ENCODE measurements around the gene TBC1D14. TPM values are rescaled to one million over a fixed set of nuclear protein-coding genes. Genes with fewer than 3 reads are reported as not detected.

The TBC1D14 gene
- total RNA-seq, 1 donor = 35.4 TPM

DNA sequence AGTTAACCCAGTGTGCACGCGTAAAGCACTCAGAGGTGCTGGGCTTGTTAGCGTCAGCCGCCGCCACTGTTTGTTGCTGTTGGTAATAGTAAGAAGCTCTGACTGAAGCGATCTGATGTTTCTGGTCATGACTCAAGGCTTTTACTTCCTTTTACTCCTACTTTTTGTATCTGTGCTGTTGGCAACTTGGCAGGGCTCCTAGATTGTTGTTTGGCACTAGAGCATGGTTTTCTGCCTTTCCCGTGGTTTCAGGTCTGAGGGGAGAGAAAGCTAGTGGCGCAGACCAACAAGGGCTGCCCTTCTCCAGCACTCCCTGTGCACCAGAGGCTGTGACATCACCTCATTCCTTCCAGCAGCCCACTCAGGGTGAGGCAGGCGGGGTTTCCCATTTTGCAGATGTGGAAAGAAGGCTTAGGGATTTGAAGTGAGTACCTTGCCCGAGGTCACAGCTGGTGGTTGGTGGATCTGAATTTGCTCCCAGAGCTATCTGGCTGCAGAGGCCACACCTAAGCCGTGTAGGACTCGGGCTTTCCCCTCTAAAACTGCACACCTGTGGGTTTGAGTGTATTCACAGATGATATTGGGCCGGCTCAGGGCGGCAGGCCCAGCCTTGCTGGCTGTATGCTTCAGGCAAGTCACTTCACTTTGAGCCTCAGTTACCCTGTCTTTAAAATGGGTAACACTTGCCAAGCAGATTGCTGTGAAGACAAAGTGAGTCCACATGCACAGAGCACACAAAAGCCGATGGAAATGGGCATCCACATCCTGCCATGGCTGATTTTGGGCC is 82.3 kb downstream of the TBC1D14 start:
- Histone ChIP-seq H3K9me3 (ENCODE audit: low read depth, low read length) (no peaks in the 10 kb centered on the region), H3K4me1 (ENCODE audit: insufficient read depth, low read length) (peaks cover 58% of the 10 kb centered on the region), H3K27me3 (ENCODE audit: insufficient read depth, low read length) (no peaks in the 10 kb centered on the region), H3K4me3 (ENCODE audit: low read length) (no peak overlapping the region)

DNA sequence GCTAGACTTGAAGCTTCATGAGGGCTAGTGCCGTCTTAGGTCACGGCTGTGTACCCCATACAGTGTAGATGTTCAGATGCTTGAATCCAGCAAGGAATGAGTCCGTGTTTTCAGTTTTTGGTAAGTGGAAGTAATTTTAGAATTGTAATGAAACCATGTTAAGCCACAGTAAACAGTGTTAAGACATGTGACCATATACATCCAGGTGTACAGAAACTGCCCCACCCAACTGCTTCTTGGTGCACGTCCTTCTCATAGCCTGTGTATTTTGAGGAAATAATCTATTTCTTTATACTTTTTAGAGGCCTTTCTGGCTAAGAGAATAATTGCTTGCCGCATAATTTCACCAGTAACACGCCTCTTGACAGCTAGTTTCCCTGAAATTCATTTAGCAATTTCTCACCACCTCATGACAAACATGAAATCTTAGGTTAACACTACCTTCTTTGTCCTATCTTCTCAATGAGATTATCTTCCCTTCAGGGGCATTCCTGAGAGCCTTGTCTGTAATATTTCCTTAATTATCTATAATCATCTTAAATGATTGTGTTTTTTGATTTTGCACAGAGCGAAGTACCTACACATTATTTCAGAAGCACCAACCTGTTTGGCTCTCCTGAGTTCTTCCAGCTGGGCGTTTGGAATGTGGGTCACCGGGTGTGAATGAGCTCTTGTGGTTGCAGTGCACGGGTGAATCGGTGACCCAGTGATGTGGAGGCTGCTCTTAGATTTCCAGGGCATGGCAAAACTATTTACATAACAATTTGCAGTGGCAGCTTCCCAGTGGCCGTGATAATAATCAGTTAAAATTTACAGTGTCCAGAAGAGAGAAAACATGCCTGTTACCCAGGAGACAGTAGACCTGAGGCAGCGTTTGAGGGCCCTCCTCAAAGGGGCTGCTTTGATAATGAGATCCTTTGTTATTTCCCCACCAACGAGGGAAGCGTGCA is 83.4 kb downstream of the TBC1D14 start:
- Histone ChIP-seq H3K4me3 (ENCODE audit: low read length) (no peak overlapping the region), H3K9me3 (ENCODE audit: low read depth, low read length) (no peaks in the 10 kb centered on the region), H3K27me3 (ENCODE audit: insufficient read depth, low read length) (no peaks in the 10 kb centered on the region), H3K4me1 (ENCODE audit: insufficient read depth, low read length) (peaks cover 54% of the 10 kb centered on the region)

DNA sequence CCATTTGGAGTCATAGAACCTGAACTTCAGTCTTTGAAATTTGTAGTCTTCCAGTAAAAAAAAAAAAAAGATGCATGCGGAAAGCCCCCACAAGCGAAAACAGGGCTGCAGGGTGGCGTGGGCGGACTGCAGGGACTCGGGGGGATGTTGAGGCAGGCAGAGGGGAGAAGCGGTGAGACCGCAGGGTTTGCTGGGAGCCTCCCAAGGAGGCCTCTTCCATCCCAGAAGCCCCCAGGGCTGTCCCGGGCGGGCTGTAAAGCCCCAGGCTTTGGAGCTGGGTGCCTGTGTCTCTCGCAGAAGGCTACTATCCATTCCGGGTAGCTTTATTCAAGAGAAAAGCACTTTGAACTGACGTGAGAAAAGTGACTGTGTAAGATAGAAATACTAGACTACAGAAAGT is 86.9 kb downstream of the TBC1D14 start:
- H3K9me3 ChIP-seq (ENCODE audit: low read depth, low read length) = no peaks in the 10 kb centered on the region
- H3K27me3 ChIP-seq (ENCODE audit: insufficient read depth, low read length) = no peaks in the 10 kb centered on the region
- peaks cover 45% of the 10 kb centered on the region for H3K4me1 ChIP-seq (ENCODE audit: insufficient read depth, low read length)
- H3K4me3 ChIP-seq (ENCODE audit: low read length) = no peak overlapping the region

DNA sequence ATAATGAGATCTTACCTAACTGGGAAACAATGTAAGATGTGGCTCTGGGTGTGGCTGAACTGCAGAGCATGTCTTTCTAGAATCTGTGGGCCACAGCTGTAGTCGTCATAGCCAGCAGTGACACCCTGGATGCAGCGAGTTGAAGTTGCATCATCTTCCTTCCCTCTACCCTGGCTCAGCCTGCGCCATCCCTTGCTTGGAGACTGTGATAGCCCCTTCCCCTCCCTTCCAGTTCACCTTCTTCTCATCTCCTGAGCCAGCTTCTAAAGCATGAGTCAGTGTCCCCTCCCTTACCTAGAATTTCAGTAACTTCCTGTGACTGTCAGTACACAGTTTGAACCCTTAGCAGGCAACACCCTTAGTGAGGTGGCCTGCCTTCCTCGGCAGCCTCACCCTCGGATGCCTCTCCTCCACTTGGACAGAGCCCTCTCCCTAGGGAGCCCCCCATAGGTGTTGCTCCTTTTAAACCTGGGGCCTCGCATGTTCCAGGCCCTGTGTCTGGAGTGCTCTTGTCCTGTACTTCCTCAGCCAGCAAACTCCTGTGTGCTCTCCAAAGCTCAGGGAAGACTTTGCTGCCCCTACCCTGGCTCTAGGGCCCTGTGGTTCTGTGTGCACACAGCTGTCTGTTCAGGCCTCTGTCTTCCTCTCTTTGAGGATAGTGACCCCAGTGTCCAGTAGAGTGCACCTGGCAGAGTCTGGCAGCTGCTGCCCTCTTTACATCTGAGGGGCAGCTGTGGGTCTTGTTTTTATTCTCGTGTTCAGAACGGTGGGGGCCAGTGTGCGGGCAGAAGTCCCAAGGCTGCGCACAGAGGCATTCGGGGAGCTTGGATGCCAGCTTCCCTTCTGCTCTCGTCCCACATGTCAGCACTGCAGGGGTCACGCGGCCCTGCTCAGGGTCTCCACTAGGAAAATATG is 89.8 kb downstream of the TBC1D14 start:
- Histone ChIP-seq H3K9me3 (ENCODE audit: low read depth, low read length) (no peaks in the 10 kb centered on the region), H3K27me3 (ENCODE audit: insufficient read depth, low read length) (no peaks in the 10 kb centered on the region), H3K4me3 (ENCODE audit: low read length) (no peak overlapping the region), H3K4me1 (ENCODE audit: insufficient read depth, low read length) (peaks cover 24% of the 10 kb centered on the region)

DNA sequence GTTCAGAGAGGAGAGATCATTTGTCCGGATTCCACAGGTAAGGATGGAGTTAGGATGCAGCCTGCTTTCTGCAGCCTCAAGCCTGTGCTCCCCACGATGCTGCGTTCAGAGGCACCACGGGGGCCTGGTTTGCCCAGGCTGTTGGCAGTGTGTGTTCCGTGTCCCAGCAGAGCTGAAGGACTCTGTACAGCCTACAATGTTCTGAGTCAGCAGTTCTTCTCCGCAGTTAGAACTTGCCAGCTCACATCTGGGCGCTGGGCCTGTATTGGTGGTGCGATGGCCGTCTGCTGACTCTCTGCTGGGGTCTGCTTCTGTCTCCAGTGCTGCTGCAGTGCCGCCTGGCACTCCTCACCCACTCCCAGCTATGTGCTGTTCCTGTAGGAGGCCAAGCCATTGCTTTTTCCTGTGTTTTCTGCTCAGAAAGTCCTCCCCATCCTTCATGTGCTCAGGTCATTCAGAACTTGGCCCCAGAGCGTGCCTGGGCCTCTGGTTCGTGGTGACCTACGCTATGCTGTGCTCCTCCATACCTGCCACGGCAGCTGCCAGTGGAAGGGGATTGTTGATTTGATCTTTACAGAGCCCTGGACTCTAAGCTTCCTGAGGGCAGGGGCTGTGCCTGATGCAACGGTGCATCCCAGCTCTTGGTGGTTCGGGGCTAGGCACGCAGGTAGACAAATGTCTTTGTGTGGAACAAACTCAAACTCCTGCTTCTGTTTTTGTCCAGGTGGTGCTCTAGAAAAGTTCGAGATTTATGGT is 91.0 kb downstream of the TBC1D14 start:
- peaks cover 24% of the 10 kb centered on the region for H3K4me1 ChIP-seq (ENCODE audit: insufficient read depth, low read length)
- H3K4me3 ChIP-seq (ENCODE audit: low read length) = no peak overlapping the region
- H3K27me3 ChIP-seq (ENCODE audit: insufficient read depth, low read length) = no peaks in the 10 kb centered on the region
- H3K9me3 ChIP-seq (ENCODE audit: low read depth, low read length) = no peaks in the 10 kb centered on the region

DNA sequence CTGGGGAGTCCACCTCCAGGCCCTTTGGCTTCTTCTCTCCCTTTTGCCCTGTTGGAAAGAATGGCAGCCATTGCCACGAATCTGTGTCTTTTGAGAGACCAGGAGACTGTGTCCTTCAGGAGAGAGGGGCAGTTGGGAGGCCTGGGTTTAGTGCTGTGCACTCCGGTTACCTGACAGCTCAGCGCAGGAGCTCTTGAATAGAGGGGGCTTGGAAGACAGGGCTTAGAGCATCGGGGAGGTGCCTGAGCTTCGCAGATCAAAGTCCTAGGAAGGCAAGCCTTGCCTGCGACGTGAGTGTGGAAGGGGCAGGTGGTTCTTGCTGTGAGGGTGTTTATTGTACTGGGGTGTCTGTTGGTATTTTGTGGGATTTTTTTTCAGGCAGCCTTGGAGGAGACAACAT is 91.6 kb downstream of the TBC1D14 start:
- Histone ChIP-seq H3K4me3 (ENCODE audit: low read length) (no peak overlapping the region), H3K4me1 (ENCODE audit: insufficient read depth, low read length) (peaks cover 24% of the 10 kb centered on the region), H3K9me3 (ENCODE audit: low read depth, low read length) (no peaks in the 10 kb centered on the region), H3K27me3 (ENCODE audit: insufficient read depth, low read length) (no peaks in the 10 kb centered on the region)

DNA sequence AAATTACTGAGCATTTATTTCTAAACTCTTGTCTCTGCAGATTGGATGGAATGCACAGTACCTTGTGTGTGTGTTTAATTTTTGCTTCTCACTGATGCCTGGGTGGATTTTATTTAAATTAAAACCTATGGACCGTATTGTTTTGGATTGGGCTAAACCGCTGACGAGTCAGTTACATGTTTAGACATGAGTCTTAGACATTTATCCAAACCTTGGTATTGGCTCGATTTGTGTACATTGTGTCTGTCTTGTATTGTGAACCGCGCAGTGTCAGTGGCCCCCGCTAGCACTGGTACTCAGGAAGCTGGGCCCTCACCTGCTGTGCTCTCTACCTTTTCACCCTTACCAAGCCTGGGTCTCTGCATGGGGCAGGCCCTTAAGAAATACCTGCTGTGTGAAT is 92.7 kb downstream of the TBC1D14 start:
- no peaks in the 10 kb centered on the region for H3K27me3 ChIP-seq (ENCODE audit: insufficient read depth, low read length)
- H3K9me3 ChIP-seq (ENCODE audit: low read depth, low read length) = no peaks in the 10 kb centered on the region
- H3K4me3 ChIP-seq (ENCODE audit: low read length) = no peak overlapping the region
- peaks cover 24% of the 10 kb centered on the region for H3K4me1 ChIP-seq (ENCODE audit: insufficient read depth, low read length)

DNA sequence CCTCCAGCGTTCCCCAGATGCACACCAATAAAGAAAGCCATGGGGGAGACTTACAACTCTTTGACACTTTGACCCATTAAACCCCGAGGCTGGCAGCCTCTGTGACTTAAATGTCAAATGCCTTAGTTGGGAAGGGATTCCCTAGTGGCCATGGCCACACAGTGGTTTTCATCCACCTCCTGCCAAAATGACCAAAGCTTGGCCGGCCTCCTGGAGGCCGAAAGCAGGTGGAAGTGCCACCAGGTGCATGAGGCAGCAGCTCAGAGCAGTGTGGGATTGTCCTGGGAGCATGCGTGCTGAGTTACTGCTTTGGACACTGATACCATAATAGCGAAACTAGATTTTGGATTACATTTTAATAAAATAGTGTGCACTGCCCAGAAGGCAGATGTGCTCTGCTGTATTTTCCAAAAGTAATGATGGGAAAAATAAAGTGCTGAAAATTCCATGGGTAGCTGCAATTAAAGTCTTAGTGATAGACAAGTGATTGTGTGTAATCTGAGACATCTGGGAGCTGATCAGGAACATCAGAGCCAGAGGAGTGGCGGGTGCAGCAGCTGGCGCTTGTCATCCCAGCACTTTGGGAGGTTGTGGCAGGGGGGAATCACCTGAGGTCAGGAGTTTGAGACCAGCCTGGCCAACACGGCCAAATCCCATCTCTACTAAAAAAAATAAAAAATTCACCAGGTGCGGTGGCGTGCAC is 93.7 kb downstream of the TBC1D14 start:
- Histone ChIP-seq H3K4me3 (ENCODE audit: low read length) (no peak overlapping the region), H3K27me3 (ENCODE audit: insufficient read depth, low read length) (no peaks in the 10 kb centered on the region), H3K9me3 (ENCODE audit: low read depth, low read length) (no peaks in the 10 kb centered on the region), H3K4me1 (ENCODE audit: insufficient read depth, low read length) (peaks cover 17% of the 10 kb centered on the region)

DNA sequence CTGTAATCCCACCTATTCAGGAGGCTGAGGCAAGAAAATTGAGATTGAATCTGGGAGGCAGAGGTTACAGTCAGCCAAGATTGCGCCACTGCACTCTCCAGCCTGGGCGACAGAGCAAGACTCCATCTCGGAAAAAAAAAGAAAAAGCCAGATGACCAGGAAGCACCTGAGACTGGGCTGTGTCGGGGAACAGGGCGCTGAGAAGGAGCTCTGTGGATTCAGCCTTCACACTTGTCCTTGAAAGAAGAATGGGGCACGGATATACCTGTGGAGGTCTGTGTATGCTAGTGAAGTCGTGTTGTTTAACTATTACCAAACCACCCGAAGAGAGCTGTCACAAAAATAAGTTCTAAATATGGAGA is 94.2 kb downstream of the TBC1D14 start:
- Histone ChIP-seq H3K27me3 (ENCODE audit: insufficient read depth, low read length) (no peaks in the 10 kb centered on the region), H3K9me3 (ENCODE audit: low read depth, low read length) (no peaks in the 10 kb centered on the region), H3K4me1 (ENCODE audit: insufficient read depth, low read length) (peaks cover 11% of the 10 kb centered on the region), H3K4me3 (ENCODE audit: low read length) (no peak overlapping the region)

DNA sequence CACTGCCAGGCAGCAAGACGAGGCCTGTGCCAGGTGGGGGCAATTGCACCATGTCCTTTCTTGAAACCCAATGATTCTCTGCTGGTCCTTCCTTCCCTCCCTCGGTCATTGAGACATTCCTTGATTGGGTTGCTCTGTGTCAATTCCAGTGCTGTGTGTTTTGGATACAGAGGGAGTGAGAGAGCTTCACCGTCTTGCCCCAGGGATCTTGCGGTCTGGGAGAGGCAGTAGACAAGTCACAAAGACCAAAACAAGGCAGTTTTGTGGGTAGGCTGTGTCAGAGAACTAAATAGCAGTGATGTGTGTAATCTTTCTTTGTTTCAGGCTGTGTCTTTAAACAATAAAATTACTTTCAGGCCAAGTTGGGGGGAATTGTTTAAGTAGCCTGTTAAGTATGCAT is 94.7 kb downstream of the TBC1D14 start:
- no peaks in the 10 kb centered on the region for H3K9me3 ChIP-seq (ENCODE audit: low read depth, low read length)

DNA sequence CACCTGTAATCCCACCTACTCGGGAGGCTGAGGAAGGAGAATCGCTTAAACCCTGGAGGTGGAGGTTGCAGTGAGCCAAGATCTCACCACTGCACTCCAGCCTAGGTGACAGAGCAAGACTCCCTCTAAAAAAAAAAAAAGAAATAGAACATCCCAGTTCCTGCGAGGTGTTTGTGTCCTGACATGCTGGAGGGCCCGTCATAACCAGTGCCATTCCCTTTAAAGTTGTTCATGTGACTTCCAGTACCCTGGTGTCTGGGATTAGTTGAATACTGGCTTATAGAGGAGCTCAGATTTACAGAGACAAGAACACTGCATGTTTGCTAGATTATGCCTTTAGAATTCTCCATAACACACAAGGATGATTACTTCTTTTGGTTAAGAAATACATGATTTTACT is 95.9 kb downstream of the TBC1D14 start:
- Histone ChIP-seq H3K9me3 (ENCODE audit: low read depth, low read length) (no peaks in the 10 kb centered on the region), H3K4me1 (ENCODE audit: insufficient read depth, low read length) (no peaks in the 10 kb centered on the region), H3K4me3 (ENCODE audit: low read length) (no peak overlapping the region), H3K27me3 (ENCODE audit: insufficient read depth, low read length) (no peaks in the 10 kb centered on the region)

More for the DNA sequence above, 94.7 kb downstream of the TBC1D14 start:
- peaks cover 7% of the 10 kb centered on the region for H3K4me1 ChIP-seq (ENCODE audit: insufficient read depth, low read length)
- H3K4me3 ChIP-seq (ENCODE audit: low read length) = no peak overlapping the region
- no peaks in the 10 kb centered on the region for H3K27me3 ChIP-seq (ENCODE audit: insufficient read depth, low read length)

DNA sequence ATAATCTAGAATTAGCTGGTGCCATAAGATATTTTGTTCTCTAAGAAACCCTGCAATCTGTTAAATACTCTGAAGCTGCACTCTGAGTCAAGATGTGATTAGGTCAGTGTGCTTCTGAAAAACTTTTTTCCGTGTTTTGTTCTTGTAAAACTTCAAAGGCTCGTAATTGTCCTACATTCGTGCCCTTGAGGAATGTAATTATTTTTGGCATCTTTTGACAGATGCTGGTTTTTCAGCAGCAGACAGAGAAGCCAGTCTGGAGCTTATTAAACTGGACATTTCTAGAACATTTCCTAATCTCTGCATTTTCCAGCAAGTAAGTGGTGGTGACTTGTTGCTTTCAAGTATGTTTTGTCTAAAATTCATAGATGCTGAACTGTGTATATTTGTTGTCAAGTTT is 96.8 kb downstream of the TBC1D14 start:
- H3K4me3 ChIP-seq (ENCODE audit: low read length) = no peak overlapping the region
- H3K27me3 ChIP-seq (ENCODE audit: insufficient read depth, low read length) = no peaks in the 10 kb centered on the region
- no peaks in the 10 kb centered on the region for H3K4me1 ChIP-seq (ENCODE audit: insufficient read depth, low read length)
- H3K9me3 ChIP-seq (ENCODE audit: low read depth, low read length) = no peaks in the 10 kb centered on the region

DNA sequence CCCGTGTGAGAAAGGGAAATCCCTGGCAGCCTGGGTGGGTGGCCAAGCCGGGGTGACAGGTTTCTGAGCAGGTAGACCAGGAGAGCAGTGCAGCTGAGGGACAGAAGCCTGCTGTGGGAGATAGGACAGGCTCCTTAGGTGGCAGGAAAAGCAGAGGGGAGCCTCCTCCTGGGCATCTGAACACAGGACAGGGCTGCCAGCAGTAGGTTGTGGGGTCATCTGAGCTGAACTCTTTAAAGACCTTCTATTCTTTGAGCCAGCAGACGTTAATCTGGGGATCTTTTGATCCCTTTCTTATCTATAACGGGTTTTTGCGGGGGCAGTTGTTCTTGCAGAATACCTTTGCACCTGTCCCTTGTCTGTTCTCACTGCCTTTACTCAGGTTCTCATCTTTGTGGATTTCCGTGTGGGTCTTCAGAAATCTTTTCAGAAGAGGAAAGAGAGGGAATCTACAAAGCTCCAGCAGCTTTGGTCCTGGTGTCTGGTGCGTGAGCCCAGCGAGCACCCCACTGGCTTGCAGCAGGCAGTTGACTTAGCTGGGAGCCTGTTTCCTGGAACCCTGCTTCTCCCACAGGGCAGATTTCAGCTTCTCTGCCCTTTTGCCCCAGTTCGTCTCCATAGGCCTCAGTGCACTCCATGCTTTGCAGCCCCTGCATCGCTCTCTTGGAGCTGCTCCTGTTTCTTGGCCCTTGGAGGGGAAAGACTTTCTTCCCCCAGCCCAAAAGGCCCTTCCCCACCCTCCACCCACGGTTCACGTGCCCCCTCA is 97.7 kb downstream of the TBC1D14 start:
- Histone ChIP-seq H3K27me3 (ENCODE audit: insufficient read depth, low read length) (no peaks in the 10 kb centered on the region), H3K4me3 (ENCODE audit: low read length) (no peak overlapping the region), H3K9me3 (ENCODE audit: low read depth, low read length) (no peaks in the 10 kb centered on the region), H3K4me1 (ENCODE audit: insufficient read depth, low read length) (no peaks in the 10 kb centered on the region)

Data from mononuclear cell (primary cell).